ENCODE results near the gene FOXL2NB.
A peak's percentile ranks its signal among the peaks of the same experiment; 100 is the strongest.

The FOXL2NB gene

DNA sequence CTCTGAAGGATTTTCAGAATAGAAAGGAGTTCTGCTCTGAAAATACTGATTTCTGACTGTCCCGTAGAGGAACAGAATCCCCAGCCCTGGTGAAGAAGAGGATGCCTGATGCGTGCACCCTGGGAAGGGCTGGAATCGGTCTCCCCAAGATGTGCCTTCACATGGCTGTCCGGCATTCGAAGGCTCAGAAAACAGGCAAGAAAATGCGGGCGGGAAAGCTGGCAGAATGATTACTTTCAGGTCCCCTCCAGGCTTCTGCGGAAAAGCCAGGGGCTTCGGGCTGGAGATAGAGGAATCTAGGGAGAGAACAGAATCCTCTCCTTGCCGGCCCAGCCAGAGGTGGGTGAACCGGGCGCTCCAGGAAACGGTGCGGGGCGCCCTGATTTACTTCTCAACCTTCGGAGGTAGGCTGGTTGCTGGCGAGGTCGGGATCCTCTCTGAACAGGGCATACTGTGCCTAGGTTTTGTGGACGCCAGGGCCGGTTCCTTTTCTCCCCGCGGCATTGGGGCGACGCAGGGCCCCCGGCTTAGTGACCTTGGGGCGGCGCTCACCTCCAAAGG lies 2.5 kb downstream of the FOXL2NB start:
- in situ Hi-C loops (cut with MboI; ENCODE audit: low sequenced_read_pairs, unreplicated experiment) = no loop called here
- TF ChIP-seq, protein P1, sequence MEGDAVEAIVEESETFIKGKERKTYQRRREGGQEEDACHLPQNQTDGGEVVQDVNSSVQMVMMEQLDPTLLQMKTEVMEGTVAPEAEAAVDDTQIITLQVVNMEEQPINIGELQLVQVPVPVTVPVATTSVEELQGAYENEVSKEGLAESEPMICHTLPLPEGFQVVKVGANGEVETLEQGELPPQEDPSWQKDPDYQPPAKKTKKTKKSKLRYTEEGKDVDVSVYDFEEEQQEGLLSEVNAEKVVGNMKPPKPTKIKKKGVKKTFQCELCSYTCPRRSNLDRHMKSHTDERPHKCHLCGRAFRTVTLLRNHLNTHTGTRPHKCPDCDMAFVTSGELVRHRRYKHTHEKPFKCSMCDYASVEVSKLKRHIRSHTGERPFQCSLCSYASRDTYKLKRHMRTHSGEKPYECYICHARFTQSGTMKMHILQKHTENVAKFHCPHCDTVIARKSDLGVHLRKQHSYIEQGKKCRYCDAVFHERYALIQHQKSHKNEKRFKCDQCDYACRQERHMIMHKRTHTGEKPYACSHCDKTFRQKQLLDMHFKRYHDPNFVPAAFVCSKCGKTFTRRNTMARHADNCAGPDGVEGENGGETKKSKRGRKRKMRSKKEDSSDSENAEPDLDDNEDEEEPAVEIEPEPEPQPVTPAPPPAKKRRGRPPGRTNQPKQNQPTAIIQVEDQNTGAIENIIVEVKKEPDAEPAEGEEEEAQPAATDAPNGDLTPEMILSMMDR (IDR thresholded peaks at IDR 0.05; ENCODE audit: borderline replicate concordance, control extremely low read depth, extremely low read depth, insufficient read depth, missing control alignments) = no peak
- DNase-seq (ENCODE audit: low spot score) = no peak

DNA sequence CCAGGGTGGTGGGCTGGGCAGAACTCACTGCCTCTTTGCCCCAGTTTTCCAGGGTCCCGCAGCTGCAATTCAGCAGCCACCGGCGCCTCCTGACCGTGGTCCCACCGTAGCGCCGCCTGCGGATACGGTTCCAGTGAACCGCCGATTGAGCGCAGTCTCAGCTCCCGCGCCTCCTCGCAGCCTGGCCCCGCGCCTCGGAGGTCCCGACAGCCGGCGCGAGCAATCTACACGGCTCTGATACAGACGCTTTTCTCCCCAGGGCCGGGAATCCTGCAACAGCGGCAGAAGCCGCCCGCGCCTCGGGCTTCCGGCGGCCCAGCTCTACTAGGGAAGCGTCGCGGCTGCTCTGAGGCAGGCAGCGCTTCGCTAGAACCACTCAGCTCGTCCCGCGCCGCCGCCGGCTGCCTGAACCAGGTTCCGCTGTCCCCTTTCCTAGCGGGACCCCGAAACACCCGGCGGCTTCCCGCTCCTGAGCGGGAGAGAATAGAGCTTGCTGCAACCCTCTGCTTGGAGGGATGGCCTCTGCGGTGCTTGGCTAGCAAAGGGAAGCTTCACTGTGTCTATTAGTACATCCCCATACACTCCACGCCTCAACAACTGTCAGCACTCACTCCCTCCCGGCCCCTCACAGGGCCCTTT lies 3.1 kb downstream of the FOXL2NB start:
- in situ Hi-C loops (cut with MboI; ENCODE audit: low sequenced_read_pairs, unreplicated experiment) = no loop called here
- DNase-seq (ENCODE audit: low spot score) = peak; percentile 43
- TF ChIP-seq, protein P1 (IDR thresholded peaks at IDR 0.05; ENCODE audit: borderline replicate concordance, control extremely low read depth, extremely low read depth, insufficient read depth, missing control alignments) = no peak

DNA sequence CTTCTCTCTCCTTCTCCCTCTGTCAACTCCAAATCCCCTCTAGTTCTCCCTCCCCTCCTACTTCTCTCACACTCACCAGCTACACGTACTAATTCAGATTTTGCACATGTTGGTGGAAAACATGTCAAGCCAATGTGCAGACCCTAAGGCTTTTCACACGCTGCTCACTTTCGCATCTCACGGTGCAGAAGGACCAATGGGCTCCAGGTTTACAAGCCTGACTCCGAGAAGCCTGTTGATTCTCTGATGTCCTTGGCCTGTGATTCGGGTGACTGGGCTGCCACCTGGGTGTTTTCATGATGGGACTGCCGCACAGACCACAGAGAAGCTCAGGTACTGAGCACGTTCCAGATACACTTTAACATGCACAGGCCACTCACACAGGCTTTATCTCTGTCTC lies 3.7 kb downstream of the FOXL2NB start:
- TF ChIP-seq, protein P1 (IDR thresholded peaks at IDR 0.05; ENCODE audit: borderline replicate concordance, control extremely low read depth, extremely low read depth, insufficient read depth, missing control alignments) = no peak
- in situ Hi-C loops (cut with MboI; ENCODE audit: low sequenced_read_pairs, unreplicated experiment) = no loop called here
- no peak for DNase-seq (ENCODE audit: low spot score)

DNA sequence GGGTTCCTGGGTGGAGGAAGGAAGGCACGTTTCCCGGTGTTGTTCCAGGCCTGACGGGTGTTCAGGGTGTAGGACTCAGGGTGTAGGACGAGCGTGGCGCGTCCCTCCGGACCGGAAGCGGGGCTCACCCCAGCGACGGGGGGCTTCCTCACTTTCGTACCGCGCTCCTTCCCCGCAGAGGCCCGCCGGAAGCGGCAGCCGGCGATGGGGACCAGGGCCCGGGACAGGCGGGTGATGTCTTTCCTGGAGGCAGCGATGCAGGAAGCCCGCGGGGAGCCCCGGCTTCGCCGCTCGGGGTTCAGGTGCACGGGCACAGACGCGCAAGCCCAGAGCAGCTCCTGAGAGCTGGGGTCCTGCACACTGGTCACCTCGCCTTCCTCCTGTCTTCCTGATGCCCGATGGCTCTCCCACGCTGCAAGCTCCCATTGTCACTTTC lies 13.4 kb downstream of the FOXL2NB start:
- TF ChIP-seq, protein P1 (IDR thresholded peaks at IDR 0.05; ENCODE audit: borderline replicate concordance, control extremely low read depth, extremely low read depth, insufficient read depth, missing control alignments) = no peak
- DNase-seq (ENCODE audit: low spot score) = no peak
- in situ Hi-C loops (cut with MboI; ENCODE audit: low sequenced_read_pairs, unreplicated experiment) = no loop called here

DNA sequence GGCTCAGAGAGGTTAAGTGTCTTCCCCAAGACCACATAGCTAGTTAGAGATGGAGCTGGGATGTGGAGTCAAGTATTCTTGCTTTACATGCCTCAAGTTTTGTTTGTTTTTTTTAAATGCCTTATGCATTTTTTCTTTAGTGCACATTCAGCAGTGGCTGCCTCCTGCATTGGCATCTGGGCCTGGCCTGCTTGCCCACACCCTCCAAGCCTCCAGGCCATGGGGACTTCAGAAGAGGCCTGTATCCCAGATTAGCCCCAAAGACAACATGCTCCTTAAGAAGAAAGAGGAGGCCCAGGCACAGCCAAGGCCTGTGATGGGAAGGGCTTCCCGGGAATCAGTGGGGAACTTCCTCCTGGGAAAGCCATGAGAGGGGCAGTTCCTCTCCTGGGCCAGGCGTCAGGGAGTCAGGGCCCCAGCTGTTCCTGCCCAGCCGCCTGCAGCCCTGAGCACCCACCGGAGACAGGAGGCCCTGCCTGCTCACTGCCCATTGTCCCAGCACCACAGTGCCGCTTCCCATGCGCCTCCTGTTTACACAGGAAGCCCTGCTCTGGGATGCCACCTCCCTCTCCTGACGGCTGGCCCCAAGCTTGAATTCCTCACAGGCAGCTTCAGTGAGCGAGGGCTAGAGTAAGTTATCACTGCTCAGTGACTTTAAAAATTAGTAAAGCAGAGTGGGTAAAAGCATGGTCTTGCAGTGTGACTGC lies 16.0 kb downstream of the FOXL2NB start:
- in situ Hi-C loops (cut with MboI; ENCODE audit: low sequenced_read_pairs, unreplicated experiment) = no loop called here
- no peak for DNase-seq (ENCODE audit: low spot score)
- TF ChIP-seq, protein P1 (IDR thresholded peaks at IDR 0.05; ENCODE audit: borderline replicate concordance, control extremely low read depth, extremely low read depth, insufficient read depth, missing control alignments) = no peak

DNA sequence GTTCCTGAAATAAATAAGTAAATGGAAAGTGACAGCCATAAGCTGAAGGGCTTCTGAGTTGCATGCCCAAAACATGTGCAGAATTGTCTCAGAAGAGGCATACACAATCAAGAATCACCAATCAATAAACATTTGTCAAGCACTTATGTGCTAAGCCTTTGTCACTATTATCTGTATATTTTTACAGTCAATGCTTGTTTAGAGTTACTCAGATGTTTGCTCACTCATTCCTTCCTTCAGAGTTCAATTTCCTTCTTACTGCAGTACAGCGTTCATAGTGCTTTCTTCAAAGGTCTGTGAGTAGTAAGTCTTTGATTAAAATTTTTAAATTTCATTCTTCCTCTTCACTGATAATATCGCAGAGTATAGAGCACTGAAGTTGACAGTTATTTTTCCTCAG lies 17.2 kb downstream of the FOXL2NB start:
- TF ChIP-seq, protein P1 (IDR thresholded peaks at IDR 0.05; ENCODE audit: borderline replicate concordance, control extremely low read depth, extremely low read depth, insufficient read depth, missing control alignments) = no peak
- in situ Hi-C loops (cut with MboI; ENCODE audit: low sequenced_read_pairs, unreplicated experiment) = no loop called here
- no peak for DNase-seq (ENCODE audit: low spot score)
